CD4-positive, alpha-beta T cell (primary cell): Measurements from ENCODE around the gene NOX4. TPM values are rescaled to one million over a fixed set of nuclear protein-coding genes. Genes with fewer than 3 reads are reported as not detected.
"Not testable (repeated sequence)": the region's sequence is repeated elsewhere in the genome, so short reads cannot be mapped to it uniquely, and the experiment has no call there.

Experiments
- ATAC-seq: fragments of 200-7000 bp; cut with Tn5 transposase; one replicate; pipeline ENCODE4 v1.10.0; 2022; ENCODE audit warnings: mild to moderate bottlenecking; ENCODE audit not compliant: poor library complexity
- CTCF ChIA-PET: fragments of 350-600 bp; sonication (Branson Sonifier 250); formaldehyde crosslinking; loops from one replicate; lab custom pipeline; 2021; ENCODE audit warnings: antibody characterized with exemption, inconsistent platforms; lab: Charles Lee
- POLR2A ChIA-PET: fragments of 350-600 bp; sonication (Branson Sonifier 250); formaldehyde crosslinking; loops from one replicate; lab custom pipeline; 2021; ENCODE audit warnings: antibody characterized with exemption, inconsistent platforms; lab: Charles Lee
- DNase-seq, 14 experiments: peaks; one replicate each; pipeline ENCODE4 v3.0.0-alpha.2; 2013 to 2020; ENCODE audit warnings: mixed read lengths in 2 of 14
- H3K27ac ChIP-seq, 2 donors: one replicate each; pipeline versions ENCODE4 v1.5.1 to v1.7.0; 2013; ENCODE audit warnings: low read length in 2 of 2, low read depth in 1 of 2, mild to moderate bottlenecking in 1 of 2
- H3K27me3 ChIP-seq, 2 experiments: 1 replicate in 1 of 2; 2 replicates in 1 of 2; pipeline versions ENCODE4 v1.6.1 to v1.7.0; 2013; ENCODE audit warnings: low read length in 2 of 2, control low read depth in 1 of 2, mild to moderate bottlenecking in 1 of 2, moderate library complexity in 1 of 2; ENCODE audit not compliant: insufficient read depth in 2 of 2, control insufficient read depth in 1 of 2
- H3K36me3 ChIP-seq: one replicate; pipeline ENCODE4 v1.6.1; 2013; ENCODE audit warnings: low read length, control low read depth; ENCODE audit not compliant: insufficient read depth
- H3K4me1 ChIP-seq: one replicate; pipeline ENCODE4 v1.6.1; 2013; ENCODE audit warnings: low read length, control low read depth; ENCODE audit not compliant: insufficient read depth
- H3K4me3 ChIP-seq: one replicate; pipeline ENCODE4 v1.5.1; 2013; ENCODE audit warnings: mild to moderate bottlenecking, low read length, moderate library complexity
- H3K9me3 ChIP-seq, 2 experiments: 1 replicate in 1 of 2; 2 replicates in 1 of 2; pipeline versions ENCODE4 v1.6.1 to v1.7.0; 2013; ENCODE audit warnings: low read length in 2 of 2, mild to moderate bottlenecking in 2 of 2, control low read depth in 1 of 2, moderate library complexity in 1 of 2; ENCODE audit not compliant: control insufficient read depth in 1 of 2, insufficient read depth in 1 of 2
- H3K27ac Mint-ChIP-seq: one replicate; pipeline ENCODE4 v1.8.0; 2020; ENCODE audit warnings: mixed read lengths
- H3K27me3 Mint-ChIP-seq: one replicate; pipeline ENCODE4 v1.8.0; 2021; ENCODE audit warnings: mixed read lengths
- H3K36me3 Mint-ChIP-seq: one replicate; pipeline ENCODE4 v1.8.0; 2021; ENCODE audit warnings: low read depth, mixed read lengths
- H3K4me1 Mint-ChIP-seq: one replicate; pipeline ENCODE4 v1.8.0; 2021; ENCODE audit warnings: low read depth, mixed read lengths
- H3K4me3 Mint-ChIP-seq: one replicate; pipeline ENCODE4 v1.8.0; 2020; ENCODE audit warnings: mild to moderate bottlenecking, mixed read lengths
- H3K9me3 Mint-ChIP-seq: one replicate; pipeline ENCODE4 v1.8.0; 2020; ENCODE audit warnings: mixed read lengths
- intact Hi-C, 2 experiments: fragments of 100-400 bp; cut with DNase I in 1 of 2; cut with micrococcal nuclease in 1 of 2; formaldehyde crosslinking; loops; one replicate each; pipeline versions ENCODE4 v1.15.1 to v1.9.0; 2023 to 2025; cut with DNase I, micrococcal nuclease
- total RNA-seq, 174 experiments: library from RNA in 2 of 174; stranded (reverse) in 2 of 174; gene quantifications; one replicate each; pipeline ENCODE4 v1.2.3 and lab custom pipeline; 2021 to 2026
- TF ChIP-seq, protein P1 (sequence below): fragments of 200-600 bp; IDR thresholded peaks from one replicate; pipeline ENCODE4 v1.8.0; 2022; ENCODE audit warnings: antibody characterized with exemption, mild to moderate bottlenecking

The NOX4 gene
- total RNA-seq, 2 experiments from 2014 or later, result not detected

DNA sequence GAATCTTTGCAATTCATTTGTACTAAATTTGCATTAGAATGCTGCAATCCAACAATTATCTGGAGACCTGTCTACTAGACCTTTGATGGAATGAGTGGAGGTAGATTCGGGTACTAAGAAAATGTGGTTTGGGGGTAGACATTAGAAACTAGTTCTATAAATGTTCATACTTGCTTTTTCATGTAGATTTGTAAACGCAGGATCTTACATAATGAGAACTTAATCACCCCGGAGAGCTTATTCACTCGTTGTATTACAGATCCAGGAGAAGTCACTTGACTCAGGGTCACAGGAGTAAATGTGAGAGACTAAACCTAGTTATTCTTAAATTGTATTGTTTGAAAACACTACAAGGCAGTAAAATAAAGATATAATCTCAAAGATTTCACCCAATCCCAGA, 159.2 kb downstream of the NOX4 start:
- H3K27me3 Mint-ChIP-seq, H3K4me3 Mint-ChIP-seq, H3K27ac Mint-ChIP-seq, H3K4me3 ChIP-seq, H3K9me3 Mint-ChIP-seq, H3K9me3 ChIP-seq, H3K27ac ChIP-seq, H3K36me3 ChIP-seq, ATAC-seq, H3K4me1 ChIP-seq, H3K36me3 Mint-ChIP-seq, intact Hi-C loops, CTCF ChIA-PET, POLR2A ChIA-PET, DNase-seq, H3K4me1 Mint-ChIP-seq, H3K27me3 ChIP-seq: not testable (repeated sequence)

- DNase-seq (no peak), ATAC-seq (no peak)
- CTCF ChIA-PET, result no interaction called here
- H3K27me3 Mint-ChIP-seq, result no peaks in the 10 kb centered on the region
- POLR2A ChIA-PET, result no interaction called here
- no peaks in the 10 kb centered on the region for H3K27me3 ChIP-seq
- no peaks in the 10 kb centered on the region for H3K4me1 Mint-ChIP-seq
- intact Hi-C loops, result no loop called here
- TF ChIP-seq, protein P1, sequence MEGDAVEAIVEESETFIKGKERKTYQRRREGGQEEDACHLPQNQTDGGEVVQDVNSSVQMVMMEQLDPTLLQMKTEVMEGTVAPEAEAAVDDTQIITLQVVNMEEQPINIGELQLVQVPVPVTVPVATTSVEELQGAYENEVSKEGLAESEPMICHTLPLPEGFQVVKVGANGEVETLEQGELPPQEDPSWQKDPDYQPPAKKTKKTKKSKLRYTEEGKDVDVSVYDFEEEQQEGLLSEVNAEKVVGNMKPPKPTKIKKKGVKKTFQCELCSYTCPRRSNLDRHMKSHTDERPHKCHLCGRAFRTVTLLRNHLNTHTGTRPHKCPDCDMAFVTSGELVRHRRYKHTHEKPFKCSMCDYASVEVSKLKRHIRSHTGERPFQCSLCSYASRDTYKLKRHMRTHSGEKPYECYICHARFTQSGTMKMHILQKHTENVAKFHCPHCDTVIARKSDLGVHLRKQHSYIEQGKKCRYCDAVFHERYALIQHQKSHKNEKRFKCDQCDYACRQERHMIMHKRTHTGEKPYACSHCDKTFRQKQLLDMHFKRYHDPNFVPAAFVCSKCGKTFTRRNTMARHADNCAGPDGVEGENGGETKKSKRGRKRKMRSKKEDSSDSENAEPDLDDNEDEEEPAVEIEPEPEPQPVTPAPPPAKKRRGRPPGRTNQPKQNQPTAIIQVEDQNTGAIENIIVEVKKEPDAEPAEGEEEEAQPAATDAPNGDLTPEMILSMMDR, result no peak
- H3K4me1 ChIP-seq, result no peaks in the 10 kb centered on the region
- no peak overlapping the region for H3K27ac ChIP-seq
- no peak overlapping the region for H3K4me3 Mint-ChIP-seq
- H3K9me3 Mint-ChIP-seq, result no peaks in the 10 kb centered on the region
- H3K36me3 ChIP-seq, result no peaks in the 10 kb centered on the region
- H3K4me3 ChIP-seq, result no peak overlapping the region
- H3K27ac Mint-ChIP-seq, result no peak overlapping the region
- H3K36me3 Mint-ChIP-seq, result no peaks in the 10 kb centered on the region
- no peaks in the 10 kb centered on the region for H3K9me3 ChIP-seq
Measured at GRCh38 chr11:89327885-89328284, 163.3 kb downstream of the NOX4 start.

DNA sequence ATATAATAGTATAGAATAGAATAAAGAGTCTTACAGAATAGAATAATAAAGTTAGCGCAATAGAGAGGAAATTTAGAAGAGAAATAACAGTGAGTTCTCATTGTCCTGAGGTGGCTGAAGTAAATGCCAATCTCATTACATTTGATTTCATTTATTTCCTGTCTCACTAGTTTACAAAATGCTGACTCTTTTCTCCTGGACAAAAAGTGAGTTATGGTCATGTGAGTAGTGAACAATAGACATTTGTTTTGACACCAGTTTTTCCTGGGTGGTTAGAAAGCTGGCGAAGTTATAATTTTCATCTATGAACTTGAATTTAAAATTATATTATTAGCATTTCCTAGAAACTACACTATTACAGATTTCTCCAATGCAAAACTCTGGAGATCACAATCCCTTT, 169.8 kb downstream of the NOX4 start:
- ChIA-PET POLR2A (no interaction called here), CTCF (no interaction called here)
- TF ChIP-seq, protein P1, result no peak
- H3K9me3 Mint-ChIP-seq, result no peaks in the 10 kb centered on the region
- H3K27me3 Mint-ChIP-seq, result no peaks in the 10 kb centered on the region
- no peak overlapping the region for H3K27ac Mint-ChIP-seq
- no peak overlapping the region for H3K4me3 Mint-ChIP-seq
- Histone ChIP-seq H3K27me3 (no peaks in the 10 kb centered on the region), H3K4me1 (no peaks in the 10 kb centered on the region), H3K27ac (no peak overlapping the region), H3K36me3 (no peaks in the 10 kb centered on the region), H3K4me3 (no peak overlapping the region), H3K9me3 (peaks cover 0 to 6% of the 10 kb centered on the region in 2 experiments)
- H3K4me1 Mint-ChIP-seq, result no peaks in the 10 kb centered on the region
- DNase-seq (no peak), ATAC-seq (no peak)
- intact Hi-C loops, result no loop called here
- H3K36me3 Mint-ChIP-seq, result no peaks in the 10 kb centered on the region

GRCh38 chr11:89310607-89311006, 180.6 kb downstream of the NOX4 start:
- H3K27ac ChIP-seq, H3K4me3 Mint-ChIP-seq, H3K4me1 ChIP-seq, H3K27me3 ChIP-seq, H3K4me3 ChIP-seq, H3K9me3 ChIP-seq, POLR2A ChIA-PET, DNase-seq, ATAC-seq, H3K27me3 Mint-ChIP-seq, H3K4me1 Mint-ChIP-seq, intact Hi-C loops, H3K27ac Mint-ChIP-seq, H3K9me3 Mint-ChIP-seq, H3K36me3 ChIP-seq, H3K36me3 Mint-ChIP-seq: not testable (repeated sequence)
- CTCF ChIA-PET, result interaction anchor here (0.7 kb wide), 1 partner anchor 26 kb away, joined by 4 read pairs; no protein-coding TSS in a partner anchor

DNA sequence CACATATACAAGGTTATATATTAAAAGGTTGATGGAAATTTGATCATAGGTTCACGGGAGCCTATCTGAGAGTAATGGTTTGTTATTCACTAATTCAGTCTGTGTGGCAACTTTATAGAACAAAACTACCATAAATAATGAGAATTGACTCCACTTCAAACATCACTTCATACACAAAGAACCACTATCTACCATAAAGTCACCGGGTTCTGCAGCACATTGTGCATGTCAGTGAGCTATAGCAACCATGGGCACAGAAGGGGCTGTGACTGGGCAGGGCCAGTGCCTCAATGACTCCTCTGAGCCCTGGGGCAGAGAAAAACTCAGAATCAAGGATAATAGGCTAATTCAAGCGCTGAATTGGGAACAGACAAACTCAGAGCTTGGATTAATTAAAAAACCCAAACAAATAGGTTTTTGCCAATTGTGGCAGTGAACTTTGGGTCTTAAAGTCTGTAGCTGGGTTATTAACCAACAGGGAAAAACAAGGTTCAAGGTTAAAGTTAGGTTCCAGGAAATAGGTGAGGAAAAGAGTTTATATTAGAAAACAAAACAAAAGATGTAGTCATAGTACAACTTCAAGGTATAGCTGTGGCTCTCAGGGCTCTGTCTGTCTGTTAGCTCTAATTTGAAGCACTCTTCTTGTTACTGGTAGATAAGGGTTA, 181.7 kb downstream of the NOX4 start:
- CTCF ChIA-PET, result not testable (repeated sequence)

GRCh38 chr11:89308272-89308671, 182.9 kb downstream of the NOX4 start:
- H3K36me3 Mint-ChIP-seq, H3K4me1 ChIP-seq, H3K4me3 ChIP-seq, H3K36me3 ChIP-seq, H3K4me3 Mint-ChIP-seq, H3K9me3 ChIP-seq, H3K27me3 Mint-ChIP-seq, DNase-seq, H3K9me3 Mint-ChIP-seq, H3K4me1 Mint-ChIP-seq, H3K27ac ChIP-seq, POLR2A ChIA-PET, H3K27ac Mint-ChIP-seq, intact Hi-C loops, H3K27me3 ChIP-seq, CTCF ChIA-PET, ATAC-seq: not testable (repeated sequence)

More for the DNA sequence above, 181.7 kb downstream of the NOX4 start:
- H3K4me1 Mint-ChIP-seq, H3K27me3 ChIP-seq, ATAC-seq, POLR2A ChIA-PET, intact Hi-C loops, H3K27ac Mint-ChIP-seq, H3K27me3 Mint-ChIP-seq, H3K4me3 Mint-ChIP-seq, H3K27ac ChIP-seq, DNase-seq, H3K36me3 ChIP-seq, H3K9me3 ChIP-seq, H3K4me3 ChIP-seq, H3K36me3 Mint-ChIP-seq, H3K9me3 Mint-ChIP-seq, H3K4me1 ChIP-seq: not testable (repeated sequence)
